ENCODE measurements around the gene GLB1L3.

DNA sequence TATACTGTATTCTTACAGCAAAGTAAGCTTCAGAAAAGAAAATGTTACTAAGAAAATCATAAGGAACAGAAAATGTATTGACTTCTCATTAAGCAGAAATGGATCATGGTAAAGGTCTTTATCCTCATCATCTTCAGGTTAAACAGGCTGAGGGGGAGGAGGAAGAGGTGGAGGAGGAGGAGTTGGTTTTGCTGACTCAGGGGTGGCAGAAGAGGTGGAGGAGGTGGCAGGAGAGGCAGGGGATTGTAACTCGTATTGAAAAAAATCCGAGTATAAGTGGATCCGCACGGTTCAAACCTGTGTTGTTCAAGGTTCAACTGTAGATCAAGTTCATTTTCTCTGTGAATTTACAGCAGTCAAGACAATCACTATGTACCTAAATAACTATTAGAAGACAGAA lies 13.0 kb downstream of the GLB1L3 start:
- TF ChIP-seq EP300 (IDR thresholded peaks at IDR 0.05; ENCODE audit: low read depth) (no peak), POLR2AphosphoS5 (IDR thresholded peaks at IDR 0.05) (no peak), POLR2A (IDR thresholded peaks at IDR 0.05) (no peak)
- TF ChIP-seq, protein P1, sequence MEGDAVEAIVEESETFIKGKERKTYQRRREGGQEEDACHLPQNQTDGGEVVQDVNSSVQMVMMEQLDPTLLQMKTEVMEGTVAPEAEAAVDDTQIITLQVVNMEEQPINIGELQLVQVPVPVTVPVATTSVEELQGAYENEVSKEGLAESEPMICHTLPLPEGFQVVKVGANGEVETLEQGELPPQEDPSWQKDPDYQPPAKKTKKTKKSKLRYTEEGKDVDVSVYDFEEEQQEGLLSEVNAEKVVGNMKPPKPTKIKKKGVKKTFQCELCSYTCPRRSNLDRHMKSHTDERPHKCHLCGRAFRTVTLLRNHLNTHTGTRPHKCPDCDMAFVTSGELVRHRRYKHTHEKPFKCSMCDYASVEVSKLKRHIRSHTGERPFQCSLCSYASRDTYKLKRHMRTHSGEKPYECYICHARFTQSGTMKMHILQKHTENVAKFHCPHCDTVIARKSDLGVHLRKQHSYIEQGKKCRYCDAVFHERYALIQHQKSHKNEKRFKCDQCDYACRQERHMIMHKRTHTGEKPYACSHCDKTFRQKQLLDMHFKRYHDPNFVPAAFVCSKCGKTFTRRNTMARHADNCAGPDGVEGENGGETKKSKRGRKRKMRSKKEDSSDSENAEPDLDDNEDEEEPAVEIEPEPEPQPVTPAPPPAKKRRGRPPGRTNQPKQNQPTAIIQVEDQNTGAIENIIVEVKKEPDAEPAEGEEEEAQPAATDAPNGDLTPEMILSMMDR (IDR thresholded peaks at IDR 0.05) = no peak
